ENCODE data around the gene USP47. TPM values are rescaled to one million over a fixed set of nuclear protein-coding genes. Genes with fewer than 3 reads are reported as not detected.

The USP47 gene
- total and polyA plus RNA-seq, 2 donors = 37.6 to 170 TPM

DNA sequence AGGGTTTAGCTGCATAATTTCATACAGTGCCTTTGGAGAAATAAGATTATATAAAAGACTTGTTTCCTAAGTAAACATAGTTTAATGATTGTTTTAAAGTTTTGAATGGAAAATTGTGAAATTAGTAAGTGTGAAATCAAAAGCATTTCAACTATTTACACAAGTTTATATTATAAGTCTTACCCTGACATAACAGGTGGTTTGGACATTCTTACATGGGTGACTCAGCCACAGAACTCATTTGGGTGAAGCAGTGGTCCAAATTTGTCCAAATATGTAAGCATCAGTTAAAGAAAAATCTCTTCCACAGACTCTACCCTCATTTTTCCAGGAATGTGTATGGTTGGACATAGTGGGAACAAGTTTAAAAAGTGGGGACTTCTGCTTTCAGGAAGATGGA is 68.0 kb downstream of the USP47 start:
- Histone ChIP-seq H3K36me3 (ENCODE audit: insufficient read depth) (no peaks in the 10 kb centered on the region), H3K27ac (ENCODE audit: low read depth) (no peak overlapping the region), H3K4me1 (ENCODE audit: insufficient read depth) (no peaks in the 10 kb centered on the region), H3K4me3 (ENCODE audit: low read depth, low read length) (no peak overlapping the region)
- no peak for DNase-seq (ENCODE audit: extremely low spot score)

DNA sequence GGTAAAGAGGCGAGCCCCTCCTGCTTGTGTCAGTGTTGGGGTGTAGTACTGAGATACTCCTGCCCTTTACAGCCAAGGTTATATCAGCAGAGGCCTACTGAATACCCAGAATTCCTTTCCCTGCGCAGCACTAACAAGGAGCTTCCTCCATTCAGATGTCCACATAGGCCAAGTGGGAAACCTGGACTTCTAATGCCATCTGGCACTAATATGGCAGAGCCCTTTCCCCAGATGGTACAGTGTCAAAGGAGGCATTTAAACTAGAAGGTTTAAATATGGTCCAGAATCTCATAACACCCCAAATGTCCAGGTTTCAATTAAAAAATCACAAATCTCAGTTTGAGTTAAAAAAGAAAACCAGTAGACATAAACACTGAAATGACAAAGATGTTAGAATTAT is 68.8 kb downstream of the USP47 start:
- Histone ChIP-seq H3K4me1 (ENCODE audit: insufficient read depth) (no peaks in the 10 kb centered on the region), H3K27ac (ENCODE audit: low read depth) (no peak overlapping the region), H3K36me3 (ENCODE audit: insufficient read depth) (peaks cover 3% of the 10 kb centered on the region), H3K4me3 (ENCODE audit: low read depth, low read length) (no peak overlapping the region)
- DNase-seq (ENCODE audit: extremely low spot score) = no peak
- 95% methylated on average over 2 of the region's 2 CpGs for WGBS

DNA sequence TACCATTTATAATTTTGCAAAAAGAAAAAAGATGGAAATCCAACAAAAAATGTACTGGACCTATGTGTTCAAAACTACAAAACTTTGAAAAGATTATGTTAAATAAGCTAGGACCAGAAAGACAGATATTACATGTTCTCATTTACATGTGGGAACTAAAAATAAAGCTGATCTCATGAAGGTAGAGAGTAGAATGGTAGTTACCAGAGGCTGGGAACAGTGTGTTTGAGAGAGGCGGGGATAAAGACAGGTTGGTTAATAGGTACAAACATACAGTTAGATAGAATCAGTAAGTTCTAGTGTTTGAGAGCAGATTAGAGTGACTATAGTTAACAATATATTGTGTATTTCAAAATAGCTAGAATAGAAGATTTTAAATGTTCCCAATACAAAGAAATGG is 71.6 kb downstream of the USP47 start:
- H3K4me3 ChIP-seq (ENCODE audit: low read depth, low read length) = no peak overlapping the region
- DNase-seq (ENCODE audit: extremely low spot score) = no peak
- 100% methylated on average over 1 of the region's 1 CpG for WGBS
- no peak overlapping the region for H3K27ac ChIP-seq (ENCODE audit: low read depth)
- no peaks in the 10 kb centered on the region for H3K4me1 ChIP-seq (ENCODE audit: insufficient read depth)
- H3K36me3 ChIP-seq (ENCODE audit: insufficient read depth) = peaks cover 3% of the 10 kb centered on the region

DNA sequence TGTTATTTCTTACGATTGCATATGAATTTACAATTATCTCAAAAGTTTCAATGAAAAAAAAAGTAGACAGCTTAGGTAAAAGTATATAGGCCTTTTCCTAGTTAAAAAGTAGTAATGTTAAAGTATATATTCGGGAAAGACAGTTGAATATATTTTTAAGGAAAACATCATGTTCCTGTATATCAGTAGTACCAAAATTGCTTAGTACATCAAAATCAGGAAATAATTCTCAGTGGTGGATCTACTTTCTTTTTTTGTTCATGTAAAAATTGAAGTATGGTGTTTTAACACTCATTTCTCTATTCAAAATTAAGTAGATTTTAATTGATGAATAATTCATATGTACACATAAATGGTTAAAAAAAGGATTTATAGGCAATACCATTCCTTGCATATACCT is 73.9 kb downstream of the USP47 start:
- Histone ChIP-seq H3K4me1 (ENCODE audit: insufficient read depth) (no peaks in the 10 kb centered on the region), H3K27ac (ENCODE audit: low read depth) (no peak overlapping the region), H3K4me3 (ENCODE audit: low read depth, low read length) (no peak overlapping the region), H3K36me3 (ENCODE audit: insufficient read depth) (peaks cover 3% of the 10 kb centered on the region)
- DNase-seq (ENCODE audit: extremely low spot score) = no peak
- WGBS = 98% methylated on average over 2 of the region's 2 CpGs

DNA sequence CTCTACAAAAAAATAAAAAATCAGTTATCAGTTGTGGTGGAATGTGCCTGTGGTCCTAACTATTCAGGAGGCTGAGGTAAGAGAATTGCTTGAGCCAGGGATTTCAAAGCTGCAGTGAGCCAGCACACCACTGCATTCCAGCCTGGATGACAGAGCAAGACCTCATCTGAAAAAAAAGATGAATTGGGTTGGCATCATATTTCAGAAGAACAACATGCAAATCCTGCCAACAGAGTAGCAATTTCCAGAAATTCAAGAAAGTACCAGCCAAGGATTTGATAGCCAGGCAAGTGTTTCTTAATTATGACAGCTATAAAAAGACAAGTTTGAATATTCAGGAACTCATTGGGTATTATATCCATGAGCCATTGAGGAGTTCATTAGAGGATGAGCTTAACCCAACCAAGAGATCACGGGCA is 75.2 kb downstream of the USP47 start:
- Histone ChIP-seq H3K27ac (ENCODE audit: low read depth) (no peak overlapping the region), H3K4me3 (ENCODE audit: low read depth, low read length) (no peak overlapping the region), H3K36me3 (ENCODE audit: insufficient read depth) (peaks cover 3% of the 10 kb centered on the region), H3K4me1 (ENCODE audit: insufficient read depth) (no peaks in the 10 kb centered on the region)
- 96% methylated on average over 1 of the region's 1 CpG for WGBS
- no peak for DNase-seq (ENCODE audit: extremely low spot score)

DNA sequence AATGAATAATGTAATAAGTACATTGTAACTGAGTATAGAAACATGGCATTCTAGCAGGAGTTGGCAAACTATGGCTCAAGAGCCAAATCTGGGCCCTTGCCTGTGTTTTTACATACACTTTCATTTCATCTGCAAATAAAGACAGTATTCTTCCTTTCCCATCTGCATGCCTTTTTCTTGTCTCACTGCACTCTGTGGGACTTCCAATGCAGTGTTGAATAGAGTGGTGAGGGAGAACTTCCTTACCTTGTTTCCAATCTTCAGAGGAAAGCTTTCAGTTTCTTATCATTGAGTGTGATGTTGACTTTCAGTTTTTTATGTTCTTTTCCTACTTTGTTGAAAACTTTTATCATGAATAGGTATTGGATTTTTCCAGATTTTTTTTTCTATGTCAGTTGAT is 82.1 kb downstream of the USP47 start:
- Histone ChIP-seq H3K36me3 (ENCODE audit: insufficient read depth) (peaks cover 4% of the 10 kb centered on the region), H3K4me1 (ENCODE audit: insufficient read depth) (no peaks in the 10 kb centered on the region), H3K4me3 (ENCODE audit: low read depth, low read length) (no peak overlapping the region), H3K27ac (ENCODE audit: low read depth) (no peak overlapping the region)
- DNase-seq (ENCODE audit: extremely low spot score) = no peak

DNA sequence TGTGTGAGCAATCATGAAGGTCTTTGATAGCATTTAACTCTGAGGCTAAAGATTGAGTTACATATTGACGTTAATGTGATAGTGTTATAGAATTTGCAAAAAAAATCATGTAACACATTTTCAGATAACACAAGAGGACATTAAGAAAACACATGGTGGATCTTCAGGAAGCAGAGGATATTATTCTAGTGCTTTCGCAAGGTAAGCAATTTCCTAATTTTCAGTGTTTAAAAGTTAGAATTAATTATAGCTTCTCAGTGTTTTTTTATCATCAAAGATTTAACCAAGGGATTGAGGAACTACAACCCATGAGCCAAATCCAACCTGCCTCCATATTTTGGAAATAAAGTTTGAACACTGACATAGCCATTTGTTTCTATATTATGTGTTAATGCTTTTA is 88.1 kb downstream of the USP47 start:
- H3K4me3 ChIP-seq (ENCODE audit: low read depth, low read length) = no peak overlapping the region
- 88% methylated on average over 2 of the region's 2 CpGs for WGBS
- peaks cover 7% of the 10 kb centered on the region for H3K36me3 ChIP-seq (ENCODE audit: insufficient read depth)
- DNase-seq (ENCODE audit: extremely low spot score) = no peak
- no peak overlapping the region for H3K27ac ChIP-seq (ENCODE audit: low read depth)
- H3K4me1 ChIP-seq (ENCODE audit: insufficient read depth) = no peaks in the 10 kb centered on the region

DNA sequence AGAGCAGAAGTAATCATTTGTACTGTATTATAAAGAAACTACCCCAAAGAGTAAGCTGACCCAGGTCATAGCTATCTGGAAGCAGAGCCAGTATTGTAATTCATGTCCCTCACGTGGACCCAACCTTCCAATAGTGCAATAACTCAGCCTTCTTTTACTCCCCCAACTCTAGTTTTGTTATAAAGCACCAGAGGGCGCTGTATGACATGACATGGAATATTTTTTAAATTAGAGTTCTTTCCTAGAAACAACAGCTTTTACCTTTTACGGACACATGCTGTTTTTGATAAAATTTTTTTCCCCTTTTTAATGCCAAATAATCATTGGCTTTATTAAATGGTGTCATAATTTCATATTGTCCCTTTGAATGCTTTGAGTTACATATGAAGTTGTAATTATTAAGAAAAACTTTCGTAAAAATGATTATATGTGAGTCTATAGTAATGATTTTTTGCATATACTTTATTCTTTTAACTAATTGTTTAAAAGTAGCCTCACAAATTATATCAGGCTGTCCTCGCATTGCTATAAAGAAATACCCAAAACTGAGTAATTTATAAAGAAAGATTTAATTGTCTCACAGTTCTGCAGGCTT is 89.8 kb downstream of the USP47 start:
- peaks cover 4% of the 10 kb centered on the region for H3K36me3 ChIP-seq (ENCODE audit: insufficient read depth)
- DNase-seq (ENCODE audit: extremely low spot score) = no peak
- no peak overlapping the region for H3K27ac ChIP-seq (ENCODE audit: low read depth)

DNA sequence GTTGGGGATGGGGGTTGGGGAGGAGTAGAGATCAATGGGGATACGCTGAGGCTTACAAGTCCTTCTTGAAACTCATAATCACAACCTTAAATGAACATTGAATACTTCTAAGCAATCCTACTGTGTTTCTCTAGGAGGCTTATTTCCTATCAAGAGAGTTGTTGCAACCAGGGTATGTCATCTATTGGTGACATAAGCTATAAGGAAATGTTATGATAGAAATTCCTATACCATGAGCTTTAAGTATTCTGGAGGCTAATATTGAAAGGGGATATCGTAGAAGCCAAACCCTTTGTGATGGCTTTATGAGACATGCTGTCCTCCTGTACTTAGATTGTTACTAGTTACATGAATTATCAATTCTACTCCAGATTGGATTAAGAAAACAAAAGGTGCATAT is 93.8 kb downstream of the USP47 start:
- Histone ChIP-seq H3K4me1 (ENCODE audit: insufficient read depth) (no peaks in the 10 kb centered on the region), H3K4me3 (ENCODE audit: low read depth, low read length) (no peak overlapping the region), H3K36me3 (ENCODE audit: insufficient read depth) (peaks cover 8% of the 10 kb centered on the region), H3K27ac (ENCODE audit: low read depth) (no peak overlapping the region)
- DNase-seq (ENCODE audit: extremely low spot score) = no peak
- 98% methylated on average over 2 of the region's 2 CpGs for WGBS

More for the DNA sequence above, 89.8 kb downstream of the USP47 start:
- 62% methylated on average over 5 of the region's 5 CpGs for WGBS
- no peak overlapping the region for H3K4me3 ChIP-seq (ENCODE audit: low read depth, low read length)
- no peaks in the 10 kb centered on the region for H3K4me1 ChIP-seq (ENCODE audit: insufficient read depth)

DNA sequence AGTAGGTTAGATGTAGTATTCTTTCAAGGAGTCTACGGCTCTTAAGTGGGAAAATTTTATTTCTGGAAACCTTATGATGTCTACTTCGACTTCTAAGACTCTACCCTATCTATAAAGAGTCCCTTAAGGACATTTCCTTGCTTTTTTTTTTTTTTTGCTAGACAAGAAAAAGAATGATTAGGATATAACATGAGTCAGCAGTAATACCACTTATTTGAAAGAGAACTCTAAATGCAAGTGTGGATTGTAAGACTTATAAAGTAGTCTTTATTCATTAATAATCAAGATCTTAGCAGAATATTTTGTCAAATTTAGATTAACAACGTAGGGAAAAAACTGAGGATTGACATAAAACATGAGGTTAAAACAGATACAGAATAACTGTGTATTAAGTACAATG is 95.7 kb downstream of the USP47 start:
- Histone ChIP-seq H3K4me3 (ENCODE audit: low read depth, low read length) (no peak overlapping the region), H3K4me1 (ENCODE audit: insufficient read depth) (no peaks in the 10 kb centered on the region), H3K36me3 (ENCODE audit: insufficient read depth) (peaks cover 6% of the 10 kb centered on the region), H3K27ac (ENCODE audit: low read depth) (no peak overlapping the region)
- DNase-seq (ENCODE audit: extremely low spot score) = no peak
- 82% methylated on average over 3 of the region's 3 CpGs for WGBS

DNA sequence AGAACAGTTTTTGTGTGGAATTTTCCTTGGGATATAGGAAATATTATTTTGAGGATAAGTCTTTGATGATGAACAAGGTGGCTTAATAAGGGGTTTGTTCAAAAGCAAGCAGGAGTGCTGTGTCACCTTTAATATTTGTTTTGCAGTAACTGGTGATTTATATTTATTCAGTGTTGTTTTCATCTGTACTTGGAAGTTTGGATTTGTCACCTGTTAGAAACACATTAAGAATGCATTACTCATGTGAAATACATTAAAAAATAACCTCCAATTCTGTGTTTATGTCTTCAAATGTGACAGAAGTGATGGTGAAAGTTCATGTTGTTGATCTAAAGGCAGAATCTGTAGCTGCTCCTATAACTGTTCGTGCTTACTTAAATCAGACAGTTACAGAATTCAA is 96.2 kb downstream of the USP47 start:
- no peaks in the 10 kb centered on the region for H3K4me1 ChIP-seq (ENCODE audit: insufficient read depth)
- 92% methylated on average over 1 of the region's 1 CpG for WGBS
- DNase-seq (ENCODE audit: extremely low spot score) = no peak
- H3K27ac ChIP-seq (ENCODE audit: low read depth) = no peak overlapping the region
- H3K4me3 ChIP-seq (ENCODE audit: low read depth, low read length) = no peak overlapping the region
- peaks cover 10% of the 10 kb centered on the region for H3K36me3 ChIP-seq (ENCODE audit: insufficient read depth)

DNA sequence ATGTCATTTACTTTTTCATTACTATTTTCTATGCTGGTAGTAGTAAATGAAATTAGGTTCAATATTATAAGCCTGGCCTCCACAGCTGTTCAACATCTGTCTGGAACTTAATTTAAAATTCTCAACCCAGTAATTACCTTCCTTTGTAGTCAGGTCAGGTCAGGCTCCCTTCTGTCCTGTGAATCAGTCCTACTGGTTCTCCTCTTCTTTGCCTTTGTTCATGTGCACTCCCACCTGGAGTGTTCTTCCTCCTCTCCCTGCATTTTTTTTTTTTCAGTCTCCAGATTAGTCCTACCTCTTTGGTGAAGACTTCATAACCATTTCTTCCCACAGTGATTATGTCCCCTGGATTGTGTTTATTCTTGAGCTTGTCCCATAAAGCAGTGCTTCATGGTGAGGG is 98.8 kb downstream of the USP47 start:
- DNase-seq (ENCODE audit: extremely low spot score) = no peak
- H3K36me3 ChIP-seq (ENCODE audit: insufficient read depth) = peaks cover 10% of the 10 kb centered on the region
- no peak overlapping the region for H3K27ac ChIP-seq (ENCODE audit: low read depth)
- no peaks in the 10 kb centered on the region for H3K4me1 ChIP-seq (ENCODE audit: insufficient read depth)
- H3K4me3 ChIP-seq (ENCODE audit: low read depth, low read length) = no peak overlapping the region

DNA sequence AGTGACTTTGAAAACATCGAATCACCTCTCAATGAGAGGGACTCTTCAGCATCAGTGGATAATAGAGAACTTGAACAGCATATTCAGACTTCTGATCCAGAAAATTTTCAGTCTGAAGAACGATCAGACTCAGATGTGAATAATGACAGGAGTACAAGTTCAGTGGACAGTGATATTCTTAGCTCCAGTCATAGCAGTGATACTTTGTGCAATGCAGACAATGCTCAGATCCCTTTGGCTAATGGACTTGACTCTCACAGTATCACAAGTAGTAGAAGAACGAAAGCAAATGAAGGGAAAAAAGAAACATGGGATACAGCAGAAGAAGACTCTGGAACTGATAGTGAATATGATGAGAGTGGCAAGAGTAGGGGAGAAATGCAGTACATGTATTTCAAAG is 100.9 kb downstream of the USP47 start:
- no peaks in the 10 kb centered on the region for H3K4me1 ChIP-seq (ENCODE audit: insufficient read depth)
- no peak for DNase-seq (ENCODE audit: extremely low spot score)
- H3K36me3 ChIP-seq (ENCODE audit: insufficient read depth) = peaks cover 10% of the 10 kb centered on the region
- H3K4me3 ChIP-seq (ENCODE audit: low read depth, low read length) = no peak overlapping the region
- no peak overlapping the region for H3K27ac ChIP-seq (ENCODE audit: low read depth)
- WGBS = 91% methylated on average over 3 of the region's 3 CpGs

DNA sequence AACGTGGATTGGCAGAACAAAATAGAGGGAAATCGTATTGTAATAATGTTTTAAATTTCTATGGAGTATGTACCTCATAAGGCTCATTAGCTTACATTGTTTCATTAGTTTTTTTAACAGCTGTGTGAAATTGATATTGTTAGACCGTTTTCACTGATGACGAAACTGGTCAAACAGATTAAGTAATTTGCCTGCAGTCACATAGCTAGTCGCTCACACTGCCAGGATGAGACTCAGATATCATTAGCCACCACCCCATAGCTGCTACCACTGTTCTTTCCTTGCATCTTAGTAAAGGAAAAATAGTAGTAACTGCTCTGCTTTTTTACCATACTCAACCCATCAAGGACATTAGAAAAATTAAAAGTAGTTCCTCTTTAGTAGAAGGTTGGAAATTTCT is 102.7 kb downstream of the USP47 start:
- DNase-seq (ENCODE audit: extremely low spot score) = no peak
- Histone ChIP-seq H3K4me3 (ENCODE audit: low read depth, low read length) (no peak overlapping the region), H3K36me3 (ENCODE audit: insufficient read depth) (peaks cover 6% of the 10 kb centered on the region), H3K27ac (ENCODE audit: low read depth) (no peak overlapping the region), H3K4me1 (ENCODE audit: insufficient read depth) (no peaks in the 10 kb centered on the region)
- WGBS = 94% methylated on average over 5 of the region's 5 CpGs

DNA sequence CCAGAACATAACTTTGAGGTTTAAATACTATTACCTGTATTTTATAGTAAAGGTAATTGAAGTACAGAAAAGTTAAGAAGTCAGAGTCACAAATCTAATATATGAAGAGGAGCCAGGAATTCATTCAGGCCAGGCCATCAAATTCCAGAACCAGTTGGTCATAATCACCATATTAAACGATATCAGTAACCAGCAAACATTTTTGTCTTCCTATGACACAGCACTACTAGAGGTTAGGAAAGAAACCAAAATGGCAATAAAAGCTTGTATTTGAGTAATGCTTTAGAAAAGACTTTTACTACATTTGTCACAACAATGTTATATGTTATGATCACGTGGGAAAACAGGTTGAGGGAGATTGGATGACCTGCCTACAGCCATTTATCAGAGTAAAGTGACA is 104.4 kb downstream of the USP47 start:
- Histone ChIP-seq H3K4me1 (ENCODE audit: insufficient read depth) (no peaks in the 10 kb centered on the region), H3K36me3 (ENCODE audit: insufficient read depth) (peaks cover 6% of the 10 kb centered on the region), H3K4me3 (ENCODE audit: low read depth, low read length) (no peak overlapping the region), H3K27ac (ENCODE audit: low read depth) (no peak overlapping the region)
- WGBS = 71% methylated on average over 2 of the region's 2 CpGs
- DNase-seq (ENCODE audit: extremely low spot score) = no peak
